ENCODE data around the gene GALNT1. TPM values are rescaled to one million over a fixed set of nuclear protein-coding genes. Genes with fewer than 3 reads are reported as not detected.

GALNT1 gene
- polyA plus RNA-seq, 3 donors = 55.9 to 71.1 (median 67.1) TPM

- DNase-seq (ENCODE audit: extremely low read depth in 1 of 11, low read depth in 9 of 11, low spot score in 4 of 11) = no peak
Measured at GRCh38 chr18:35642802-35643201, 61.3 kb downstream of the GALNT1 start.

GRCh38 chr18:35646449-35646848 is 64.9 kb downstream of the GALNT1 start:
- DNase-seq (ENCODE audit: extremely low read depth in 1 of 11, low read depth in 9 of 11, low spot score in 4 of 11) = no peak

- no peak for DNase-seq (ENCODE audit: extremely low read depth in 1 of 11, low read depth in 9 of 11, low spot score in 4 of 11)
Measured at GRCh38 chr18:35653392-35654135, 72.0 kb downstream of the GALNT1 start.

- DNase-seq (ENCODE audit: extremely low read depth in 1 of 11, low read depth in 9 of 11, low spot score in 4 of 11) = no peak
Measured at GRCh38 chr18:35658112-35658511, 76.6 kb downstream of the GALNT1 start.

- DNase-seq (ENCODE audit: extremely low read depth in 1 of 11, low read depth in 9 of 11, low spot score in 4 of 11) = peak in 2 of 11 donors; percentile 2
Measured at GRCh38 chr18:35661483-35662146, 80.1 kb downstream of the GALNT1 start.

- no peak for DNase-seq (ENCODE audit: extremely low read depth in 1 of 11, low read depth in 9 of 11, low spot score in 4 of 11)
Measured at GRCh38 chr18:35662293-35663062, 80.9 kb downstream of the GALNT1 start.

- no peak for DNase-seq (ENCODE audit: extremely low read depth in 1 of 11, low read depth in 9 of 11, low spot score in 4 of 11)
Measured at GRCh38 chr18:35671966-35672603, 90.5 kb downstream of the GALNT1 start.

GRCh38 chr18:35672897-35673296 is 91.4 kb downstream of the GALNT1 start:
- DNase-seq (ENCODE audit: extremely low read depth in 1 of 11, low read depth in 9 of 11, low spot score in 4 of 11) = no peak

- DNase-seq (ENCODE audit: extremely low read depth in 1 of 11, low read depth in 9 of 11, low spot score in 4 of 11) = no peak
Measured at GRCh38 chr18:35673682-35674081, 92.1 kb downstream of the GALNT1 start.

- DNase-seq (ENCODE audit: extremely low read depth in 1 of 11, low read depth in 9 of 11, low spot score in 4 of 11) = no peak
Measured at GRCh38 chr18:35680139-35680551, 98.6 kb downstream of the GALNT1 start.

- DNase-seq (ENCODE audit: extremely low read depth in 1 of 11, low read depth in 9 of 11, low spot score in 4 of 11) = no peak
Measured at GRCh38 chr18:35682281-35682867, 100.8 kb downstream of the GALNT1 start.

- no peak for DNase-seq (ENCODE audit: extremely low read depth in 1 of 11, low read depth in 9 of 11, low spot score in 4 of 11)
Measured at GRCh38 chr18:35683021-35683420, 101.5 kb downstream of the GALNT1 start.

GRCh38 chr18:35688757-35689156 is 107.2 kb downstream of the GALNT1 start:
- no peak for DNase-seq (ENCODE audit: extremely low read depth in 1 of 11, low read depth in 9 of 11, low spot score in 4 of 11)

- no peak for DNase-seq (ENCODE audit: extremely low read depth in 1 of 11, low read depth in 9 of 11, low spot score in 4 of 11)
Measured at GRCh38 chr18:35689728-35690127, 108.2 kb downstream of the GALNT1 start.

GRCh38 chr18:35691625-35692024 is 110.1 kb downstream of the GALNT1 start:
- no peak for DNase-seq (ENCODE audit: extremely low read depth in 1 of 11, low read depth in 9 of 11, low spot score in 4 of 11)

- DNase-seq (ENCODE audit: extremely low read depth in 1 of 11, low read depth in 9 of 11, low spot score in 4 of 11) = no peak
Measured at GRCh38 chr18:35692866-35693265, 111.3 kb downstream of the GALNT1 start.

- DNase-seq (ENCODE audit: extremely low read depth in 1 of 11, low read depth in 9 of 11, low spot score in 4 of 11) = no peak
Measured at GRCh38 chr18:35693829-35694228, 112.3 kb downstream of the GALNT1 start.

GRCh38 chr18:35694808-35695207 is 113.3 kb downstream of the GALNT1 start:
- no peak for DNase-seq (ENCODE audit: extremely low read depth in 1 of 11, low read depth in 9 of 11, low spot score in 4 of 11)

GRCh38 chr18:35695384-35695783 is 113.8 kb downstream of the GALNT1 start:
- no peak for DNase-seq (ENCODE audit: extremely low read depth in 1 of 11, low read depth in 9 of 11, low spot score in 4 of 11)
